GM18519 (cell line): ENCODE data around the gene ANKRD66.
A peak's percentile ranks its signal among the peaks of the same experiment; 100 is the strongest.
"Not testable (repeated sequence)": the region's sequence is repeated elsewhere in the genome, so short reads cannot be mapped to it uniquely, and the experiment has no call there.

ENCODE experiments used
- ATAC-seq: cut with Tn5 transposase; IDR thresholded peaks from one replicate; pipeline ENCODE4 v1.9.1; 2021; ENCODE audit warnings: mild to moderate bottlenecking, moderate library complexity; ENCODE audit not compliant: unreplicated experiment, low FRiP score

The ANKRD66 gene

GRCh38 chr6:46751658-46752057 is 4.9 kb downstream of the ANKRD66 start:
- no peak for ATAC-seq

- no peak for ATAC-seq
These were observed 9.1 kb downstream of the ANKRD66 start for GRCh38 chr6:46755865-46756264.

GRCh38 chr6:46756469-46757213 is 9.9 kb downstream of the ANKRD66 start:
- ATAC-seq: no peak

- no peak for ATAC-seq
These were observed 10.5 kb downstream of the ANKRD66 start for GRCh38 chr6:46757214-46757596.

- ATAC-seq: no peak
These were observed 12.4 kb downstream of the ANKRD66 start for GRCh38 chr6:46758960-46759753.

- no peak for ATAC-seq
These were observed 14.2 kb downstream of the ANKRD66 start for GRCh38 chr6:46760925-46761324.

- no peak for ATAC-seq
These were observed 16.7 kb downstream of the ANKRD66 start for GRCh38 chr6:46763466-46763865.

GRCh38 chr6:46764280-46764679 is 17.5 kb downstream of the ANKRD66 start:
- not testable (repeated sequence) for ATAC-seq

- ATAC-seq: no peak
These were observed 18.2 kb downstream of the ANKRD66 start for GRCh38 chr6:46764961-46765360.

GRCh38 chr6:46772016-46772415 is 25.3 kb downstream of the ANKRD66 start:
- no peak for ATAC-seq

- ATAC-seq: peak; percentile 63
These were observed 26.0 kb downstream of the ANKRD66 start for GRCh38 chr6:46772762-46773161.

GRCh38 chr6:46773201-46773855 is 26.6 kb downstream of the ANKRD66 start:
- no peak for ATAC-seq

GRCh38 chr6:46774736-46775135 is 28.0 kb downstream of the ANKRD66 start:
- not testable (repeated sequence) for ATAC-seq

GRCh38 chr6:46776070-46776712 is 29.5 kb downstream of the ANKRD66 start:
- ATAC-seq: no peak

GRCh38 chr6:46777476-46778346 is 31.0 kb downstream of the ANKRD66 start:
- no peak for ATAC-seq

GRCh38 chr6:46781478-46782378 is 35.0 kb downstream of the ANKRD66 start:
- ATAC-seq: no peak

- ATAC-seq: no peak
These were observed 37.8 kb downstream of the ANKRD66 start for GRCh38 chr6:46784535-46784934.

GRCh38 chr6:46787871-46788540 is 41.3 kb downstream of the ANKRD66 start:
- no peak for ATAC-seq
